HG02885 (cell line): ENCODE results near the gene FAM90A1.
"Not testable (repeated sequence)": the region's sequence is repeated elsewhere in the genome, so short reads cannot be mapped to it uniquely, and the experiment has no call there.

Experiments used
- ATAC-seq: cut with Tn5 transposase; IDR thresholded peaks from one replicate; pipeline ENCODE4 v1.9.1; 2021; ENCODE audit warnings: mild to moderate bottlenecking; ENCODE audit not compliant: unreplicated experiment, poor library complexity

FAM90A1 gene, protein sequence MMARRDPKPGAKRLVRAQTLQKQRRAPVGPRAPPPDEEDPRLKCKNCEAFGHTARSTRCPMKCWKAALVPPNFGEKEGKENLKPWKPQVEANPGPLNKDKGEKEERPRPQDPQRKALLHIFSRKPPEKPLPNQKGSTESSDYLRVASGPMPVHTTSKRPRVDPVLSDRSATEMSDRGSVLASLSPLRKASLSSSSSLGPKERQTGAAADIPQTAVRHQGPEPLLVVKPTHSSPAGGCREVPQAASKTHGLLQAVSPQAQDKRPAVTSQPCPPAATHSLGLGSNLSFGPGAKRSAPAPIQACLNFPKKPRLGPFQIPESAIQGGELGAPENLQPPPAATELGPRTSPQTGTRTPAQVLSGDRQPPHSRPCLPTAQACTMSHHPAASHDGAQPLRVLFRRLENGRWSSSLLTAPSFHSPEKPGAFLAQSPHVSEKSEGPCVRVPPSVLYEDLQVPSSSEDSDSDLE

DNA sequence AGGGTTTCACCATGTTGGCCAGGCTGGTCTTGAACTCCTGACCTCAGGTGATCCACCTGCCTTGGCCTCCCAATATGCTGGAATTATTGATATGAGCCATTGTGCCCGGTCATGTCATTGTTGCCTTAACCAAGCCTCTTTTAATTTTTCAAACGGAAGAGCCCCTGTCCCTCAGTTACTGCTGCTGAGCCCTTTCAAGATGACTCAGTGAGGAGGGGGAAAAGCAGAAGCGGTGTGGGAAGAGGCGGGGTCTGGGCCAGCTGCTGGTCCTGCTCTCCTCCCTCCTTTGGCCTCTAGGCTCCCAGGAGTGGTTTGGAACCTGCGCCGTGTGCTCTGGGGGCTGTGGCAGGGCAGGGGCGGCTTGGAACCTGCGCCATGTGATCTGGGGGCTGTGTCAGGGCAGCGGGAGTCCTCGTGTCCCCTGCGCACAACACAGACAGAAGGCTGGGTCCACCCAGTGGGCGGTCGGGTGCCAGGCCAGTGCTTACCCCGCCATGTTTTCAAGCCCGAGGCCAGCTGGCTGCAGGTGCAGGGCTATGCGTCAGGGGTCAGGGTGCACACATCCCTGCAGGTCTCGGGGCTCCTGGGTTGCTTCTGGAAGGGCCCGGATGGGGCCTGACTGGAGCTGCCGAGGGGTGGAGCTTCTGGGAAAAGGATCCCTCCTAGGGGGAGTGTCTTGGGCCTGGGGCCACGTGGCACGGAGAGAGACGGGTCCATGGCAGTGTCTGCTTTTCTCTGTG lies at the start of gene FAM90A1:
Gene FAM90A1, minus strand, starts transcription at position 627 of the 740 bp plus-strand sequence. CDS start 2,786 bp downstream, outside the sequence.
- ATAC-seq, result not testable (repeated sequence)

DNA sequence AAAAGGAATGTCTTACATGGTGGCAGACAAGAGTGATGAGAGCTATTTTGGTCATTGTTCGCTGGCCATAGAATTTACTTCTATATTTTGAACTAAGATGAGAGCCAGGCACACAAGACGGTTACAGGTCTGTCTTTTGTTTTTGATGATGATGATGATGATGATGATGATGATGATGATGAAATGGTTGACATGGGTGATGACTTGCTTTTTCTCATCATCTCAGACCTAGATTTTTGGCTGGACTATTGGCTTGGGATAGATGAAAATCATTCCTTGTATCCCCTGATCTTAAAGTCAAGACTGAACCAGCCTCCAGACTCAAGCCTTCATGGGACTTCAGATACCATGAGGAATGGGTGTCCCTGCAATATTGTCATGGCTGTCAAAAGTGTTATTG lies 49.0 kb upstream of the FAM90A1 start:
- not testable (repeated sequence) for ATAC-seq

DNA sequence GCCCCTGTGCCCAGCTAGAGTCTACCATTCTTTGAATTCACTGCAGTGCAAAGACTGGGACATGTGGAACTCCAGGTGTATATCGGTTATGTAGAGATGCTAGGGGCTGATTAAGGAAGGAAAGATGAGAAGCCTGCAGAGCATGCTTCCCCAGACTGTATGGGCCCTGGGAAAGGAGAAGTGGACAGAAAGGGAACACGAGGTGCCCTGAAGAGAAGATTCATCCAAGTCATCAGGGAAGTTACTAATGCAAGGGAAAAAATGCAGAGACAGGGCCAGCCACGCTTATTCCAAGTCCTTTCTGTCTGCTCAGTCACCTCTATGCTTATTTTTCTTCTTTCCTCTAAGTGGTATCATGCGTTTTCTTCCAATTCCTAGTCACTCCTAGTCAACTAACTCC lies 39.3 kb upstream of the FAM90A1 start:
- ATAC-seq, result not testable (repeated sequence)

DNA sequence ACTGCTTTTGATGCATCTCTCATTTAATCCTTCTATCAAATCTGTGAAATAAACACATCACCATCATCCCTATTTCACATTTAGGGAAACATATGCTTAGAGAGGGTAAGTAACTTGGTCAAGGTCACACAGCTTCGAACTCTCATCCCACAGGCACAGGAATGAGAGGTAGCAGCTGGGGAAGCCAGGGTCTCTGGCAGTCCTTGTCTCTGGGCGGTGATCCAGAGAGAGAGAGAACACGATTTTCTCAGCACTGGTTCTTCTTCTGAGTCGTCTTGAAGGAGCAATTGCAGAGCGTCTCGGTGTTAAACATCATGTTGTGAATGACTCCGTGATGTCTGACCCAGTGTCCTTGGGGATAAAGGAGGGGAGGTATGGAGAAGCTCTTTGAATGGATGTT lies 36.8 kb upstream of the FAM90A1 start:
- not testable (repeated sequence) for ATAC-seq

DNA sequence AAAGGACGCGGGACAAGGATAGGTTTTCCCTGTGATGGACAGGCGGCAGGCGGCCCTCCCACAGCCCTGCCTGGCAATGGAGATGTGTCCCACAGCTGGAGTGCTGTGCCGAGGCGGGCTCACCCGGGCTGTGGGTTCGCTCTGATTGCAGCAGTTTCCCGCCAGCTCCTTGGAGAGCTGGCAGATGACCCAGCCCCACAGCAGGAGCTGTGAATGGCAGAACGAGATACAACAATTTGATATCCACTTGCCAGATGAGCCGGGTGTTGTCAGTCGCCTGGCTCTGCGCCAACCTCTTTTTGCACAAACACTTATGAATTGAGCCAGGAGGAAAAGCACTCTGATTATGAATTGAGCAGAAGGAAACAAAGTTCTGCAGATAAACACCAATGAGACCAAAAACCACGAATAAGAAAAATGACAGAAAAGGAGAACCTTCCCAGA lies 33.7 kb upstream of the FAM90A1 start:
- ATAC-seq, result not testable (repeated sequence)

DNA sequence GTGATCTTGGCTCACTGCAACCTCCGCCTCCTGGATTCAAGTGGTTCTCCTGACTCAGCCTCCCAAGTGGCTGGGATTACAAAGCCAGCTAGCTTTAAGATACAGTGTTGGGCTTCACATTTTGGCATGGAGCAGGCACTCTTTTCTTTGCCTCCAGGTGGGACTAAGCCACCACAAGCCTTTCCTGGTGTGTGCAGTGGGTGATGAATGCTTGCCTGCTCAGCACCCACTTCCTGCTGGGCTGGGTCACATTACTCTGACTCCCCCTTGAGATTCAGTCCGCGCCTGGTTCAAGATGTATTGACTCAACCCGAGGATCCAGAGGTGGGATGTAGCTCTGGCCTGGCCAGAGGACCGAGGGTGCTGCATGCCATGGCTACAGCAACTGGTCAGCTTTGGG lies 28.9 kb upstream of the FAM90A1 start:
- ATAC-seq, result not testable (repeated sequence)

DNA sequence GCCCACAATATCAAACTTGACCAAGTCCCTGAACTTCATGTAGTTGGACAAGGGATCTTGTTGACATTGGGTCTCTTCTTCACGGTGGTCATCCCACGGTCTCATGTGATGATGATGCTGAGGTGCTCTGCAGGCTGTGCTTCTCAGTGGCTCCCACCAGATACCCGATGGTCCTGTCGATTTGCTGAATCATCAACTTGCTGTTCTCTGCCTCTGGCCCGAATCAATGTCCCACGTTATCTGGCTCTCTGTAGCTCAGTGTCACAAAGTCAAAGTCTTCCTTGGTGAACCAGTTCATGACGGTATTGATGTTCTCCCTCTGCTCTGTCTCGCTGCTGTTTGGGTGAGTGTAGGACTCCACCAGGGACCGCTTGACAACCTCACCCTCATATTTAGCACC lies 27.3 kb upstream of the FAM90A1 start:
- not testable (repeated sequence) for ATAC-seq

DNA sequence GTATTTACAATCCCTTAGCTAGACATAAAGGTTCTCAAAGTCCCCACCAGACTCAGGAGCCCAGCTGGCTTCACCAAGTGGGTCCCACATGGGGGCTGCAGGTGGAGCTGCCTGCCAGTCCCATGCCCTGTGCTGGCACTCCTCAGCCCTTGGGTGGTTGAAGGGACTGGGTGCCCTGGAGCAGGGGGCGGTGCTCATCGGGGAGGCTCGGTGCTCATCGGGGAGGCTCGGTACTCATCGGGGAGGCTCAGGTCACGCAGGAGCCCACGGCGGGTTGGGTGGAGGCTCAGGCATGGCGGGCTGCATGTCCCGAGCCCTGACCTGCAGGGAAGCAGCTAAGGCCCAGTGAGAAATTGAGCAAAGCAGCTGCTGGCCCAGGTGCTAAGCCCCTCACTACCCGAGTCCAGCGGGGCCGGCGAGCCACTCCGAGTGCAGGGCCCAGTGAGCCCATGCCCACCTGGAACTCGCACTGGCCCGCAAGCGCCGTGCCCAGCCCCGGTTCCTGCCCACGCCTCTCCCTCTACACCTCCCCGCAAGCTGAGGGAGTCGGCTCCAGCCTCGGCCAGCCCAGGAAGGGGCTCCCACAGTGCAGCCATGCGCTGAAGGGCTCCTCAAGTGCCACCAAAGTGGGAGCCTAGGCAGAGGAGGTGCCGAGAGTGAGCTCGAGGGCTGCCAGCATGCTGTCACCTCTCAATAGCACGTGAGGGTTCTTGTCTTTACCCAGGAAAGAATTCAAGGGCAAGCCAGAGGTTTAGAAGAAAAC lies 24.8 kb upstream of the FAM90A1 start:
- not testable (repeated sequence) for ATAC-seq

DNA sequence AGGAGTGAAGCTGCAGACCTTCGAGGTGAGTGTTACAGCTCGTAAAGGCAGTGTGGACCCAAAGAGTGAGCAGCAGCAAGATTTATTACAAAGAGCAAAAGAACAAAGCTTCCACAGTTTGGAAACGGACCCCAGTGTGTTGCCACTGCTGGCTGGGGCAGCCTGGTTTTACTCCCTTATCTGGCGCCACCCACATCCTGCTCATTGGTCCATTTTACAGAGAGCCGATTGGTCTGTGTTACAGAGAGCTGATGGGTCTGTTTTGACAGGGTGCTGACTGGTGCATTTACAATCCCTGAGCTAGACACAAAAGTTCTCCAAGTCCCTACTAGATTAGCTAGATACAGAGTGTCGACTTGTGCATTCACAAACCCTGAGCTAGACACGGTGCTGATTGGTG lies 24.2 kb upstream of the FAM90A1 start:
- ATAC-seq, result not testable (repeated sequence)

DNA sequence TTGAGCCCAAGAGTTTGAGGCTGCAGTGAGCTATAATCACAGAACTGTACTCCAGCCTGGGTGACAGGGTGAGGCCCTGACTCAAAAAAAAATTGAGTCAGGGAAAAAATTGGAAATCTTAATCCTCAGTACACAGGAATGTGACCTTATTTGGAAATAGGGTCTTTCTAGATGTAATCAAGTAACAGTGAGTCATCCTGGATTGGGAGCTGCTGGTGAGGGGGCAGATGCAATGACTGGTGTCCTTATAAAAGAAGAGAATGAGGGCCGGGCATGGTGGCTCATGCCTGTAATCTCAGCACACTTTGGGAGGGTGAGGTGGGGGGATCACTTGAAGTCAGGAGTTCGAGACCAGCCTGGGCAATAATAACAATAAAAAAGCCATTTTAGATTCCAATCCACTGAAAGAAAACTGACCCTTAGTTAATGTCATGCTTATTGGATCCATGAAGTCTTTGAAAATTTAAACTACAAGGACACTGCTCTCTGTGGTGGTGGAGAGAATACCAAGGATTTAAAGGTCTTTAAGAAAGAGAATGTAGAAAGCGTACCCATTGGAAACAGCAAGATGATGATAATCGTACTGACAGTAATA lies 19.6 kb upstream of the FAM90A1 start:
- not testable (repeated sequence) for ATAC-seq

DNA sequence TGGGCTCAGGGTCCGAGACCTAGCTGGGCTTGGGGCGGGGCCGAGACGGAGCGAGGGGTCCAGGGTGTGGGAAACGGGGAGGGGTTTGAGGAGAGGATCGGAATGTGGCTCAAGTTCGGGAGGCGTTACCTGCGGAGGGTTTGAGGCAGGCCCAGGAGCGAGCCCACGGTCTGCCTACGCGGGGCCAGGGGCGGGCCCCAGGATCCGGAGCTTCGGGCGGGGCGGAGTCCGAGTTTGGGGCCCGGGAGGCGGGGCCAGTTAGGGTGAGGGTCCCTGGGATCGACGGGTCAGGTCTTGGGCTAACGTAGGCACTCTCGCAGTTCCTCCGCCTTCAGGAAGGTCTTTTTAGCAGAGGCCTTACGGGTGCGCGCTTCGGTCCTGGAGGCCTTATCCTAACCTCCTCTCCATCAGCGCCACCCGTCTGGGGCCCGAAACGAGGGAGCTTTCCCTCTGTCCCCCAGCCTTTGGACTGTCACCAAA lies 16.3 kb upstream of the FAM90A1 start:
- ATAC-seq, result peak; percentile 37

DNA sequence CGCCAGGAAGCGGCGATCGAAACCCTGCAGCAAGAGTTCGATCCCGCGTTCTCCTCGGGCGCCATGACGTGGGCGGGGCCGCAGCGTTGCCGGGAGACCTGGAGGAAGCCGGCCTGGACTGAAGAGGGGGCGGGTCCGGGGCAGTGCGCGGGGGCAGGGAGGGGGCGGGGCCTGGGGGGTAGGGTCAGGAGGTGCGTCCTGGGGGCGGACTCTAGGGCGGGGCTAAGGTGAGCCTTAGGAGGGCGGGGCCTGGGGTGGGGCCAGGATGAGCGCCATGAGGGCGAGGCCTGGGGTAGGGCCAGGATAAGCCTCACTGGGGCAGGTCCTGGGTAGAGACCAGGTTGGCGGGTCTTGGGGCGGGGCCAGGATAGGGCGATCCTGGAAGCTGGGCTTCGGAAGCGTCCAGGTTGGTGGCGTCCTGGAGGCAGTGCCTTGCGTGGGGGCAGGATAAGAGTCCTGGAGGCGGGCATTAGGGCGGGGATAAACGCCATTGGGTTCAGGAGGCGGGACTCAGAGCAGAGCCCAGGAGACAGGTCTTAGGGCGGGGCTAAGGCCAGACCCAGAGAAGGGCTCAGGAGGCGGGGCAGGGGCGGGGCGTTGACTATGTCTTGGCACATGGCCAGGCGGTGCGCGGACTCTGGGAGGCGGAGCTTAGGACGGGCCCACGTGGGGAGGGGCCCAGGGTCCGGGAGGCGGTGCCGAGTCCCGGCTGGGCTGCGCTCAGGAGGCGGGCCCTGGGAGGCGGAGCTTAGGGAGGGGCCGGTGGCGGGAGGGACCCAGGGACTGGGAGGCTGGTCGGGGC lies 15.7 kb upstream of the FAM90A1 start:
- ATAC-seq, result peak; percentile 85

DNA sequence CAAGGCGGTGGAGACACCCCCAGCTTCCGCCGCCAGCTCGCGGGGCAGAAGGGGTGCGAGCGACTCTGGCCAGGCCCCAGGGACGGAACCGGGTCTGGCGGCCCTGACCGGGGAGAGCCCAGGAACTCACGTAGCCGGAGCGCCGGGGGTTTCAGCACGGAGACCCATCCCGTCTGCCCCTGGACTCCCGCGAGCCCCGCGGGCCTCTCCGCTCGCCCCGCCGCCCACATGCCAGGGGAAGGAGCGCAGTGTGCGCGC lies 15.1 kb upstream of the FAM90A1 start:
- ATAC-seq, result not testable (repeated sequence)

DNA sequence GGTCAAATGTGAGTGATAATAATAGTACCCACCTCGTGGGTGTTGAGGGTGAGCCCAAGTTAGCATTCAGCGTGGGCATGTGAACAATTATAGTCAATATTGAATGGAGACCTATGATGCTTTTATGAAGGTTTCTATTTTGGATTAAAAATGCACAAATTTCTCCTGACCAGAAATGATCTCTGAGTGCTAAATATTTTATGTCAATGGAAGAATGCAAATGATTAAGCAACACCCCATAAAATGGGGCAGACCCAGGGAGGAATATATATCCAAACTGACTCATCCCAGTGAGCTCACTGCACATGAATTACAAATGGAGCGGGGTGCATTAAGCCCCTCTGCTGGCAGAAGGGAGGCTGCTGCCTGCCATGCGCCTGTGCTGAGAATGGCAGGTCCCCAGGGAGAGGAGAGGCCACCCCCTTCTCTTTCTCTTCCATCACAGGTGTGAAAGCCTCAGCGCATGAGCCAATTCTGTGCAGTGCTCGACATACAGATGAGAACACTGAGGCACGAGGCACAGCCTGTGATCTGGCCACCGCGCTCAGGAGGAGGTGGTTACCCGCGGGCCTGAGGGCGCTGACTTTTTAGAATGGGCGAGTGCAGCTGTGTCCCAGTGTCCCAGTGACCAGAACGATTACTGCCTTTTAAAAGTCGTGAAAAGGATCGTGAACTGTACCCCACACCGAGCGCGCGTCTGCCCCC lies 14.7 kb upstream of the FAM90A1 start:
- ATAC-seq, result not testable (repeated sequence)

DNA sequence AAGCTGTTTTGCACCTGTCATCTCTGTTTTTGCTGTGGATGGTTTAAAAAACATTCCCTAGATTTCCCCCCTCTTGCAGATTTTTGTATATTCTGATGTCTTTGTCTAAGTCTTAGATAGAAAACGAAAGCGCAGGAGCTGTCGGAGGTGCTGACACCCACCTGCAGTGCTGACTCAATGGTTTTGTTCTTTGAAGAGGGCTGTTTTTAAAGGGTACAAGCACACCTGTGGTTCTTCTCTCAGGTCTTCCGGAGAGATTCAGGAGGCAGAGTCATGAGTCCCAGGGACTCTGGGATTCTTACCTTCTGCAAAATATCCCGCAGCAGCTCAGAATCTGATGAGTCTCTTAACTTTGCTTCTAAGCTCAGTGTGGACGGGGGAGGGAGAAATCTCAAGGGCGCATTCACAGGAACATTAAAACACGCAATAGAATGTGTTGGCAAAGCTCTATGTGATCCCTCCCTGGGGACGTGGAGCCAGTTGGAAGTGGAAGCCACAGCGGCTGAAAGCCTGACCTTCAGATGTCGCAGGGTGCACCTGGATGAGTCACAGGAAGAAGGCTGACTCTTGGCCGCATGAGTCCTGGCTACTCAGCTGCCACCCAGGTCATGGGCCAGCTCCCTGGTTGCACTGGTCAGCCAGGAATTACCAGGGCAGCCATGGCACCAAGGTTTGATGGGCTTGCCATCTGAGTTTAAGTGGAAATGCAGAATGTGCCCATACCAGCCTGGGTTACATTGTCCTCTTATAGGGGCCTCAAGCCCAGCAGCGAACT lies 13.1 kb upstream of the FAM90A1 start:
- ATAC-seq, result not testable (repeated sequence)

DNA sequence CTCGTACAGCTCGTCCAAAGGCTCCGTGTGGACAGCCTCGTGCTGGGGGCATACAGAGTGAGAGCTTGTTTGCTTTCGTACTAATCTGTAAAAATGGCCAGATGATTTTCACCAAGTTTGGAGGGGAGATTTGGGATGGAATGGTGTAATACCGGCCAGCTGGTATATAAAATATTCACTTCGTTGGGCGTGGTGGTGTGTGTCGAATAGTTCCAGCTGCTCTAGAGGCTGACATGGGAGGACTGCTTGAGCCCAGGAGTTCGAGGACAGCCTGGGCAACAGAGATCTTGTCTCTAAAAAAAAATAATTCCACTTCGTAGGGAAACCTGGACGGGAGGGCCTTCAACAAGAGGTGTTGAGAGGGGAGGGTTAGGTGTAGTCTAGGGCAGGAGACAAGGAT lies 9.6 kb upstream of the FAM90A1 start:
- ATAC-seq, result not testable (repeated sequence)

DNA sequence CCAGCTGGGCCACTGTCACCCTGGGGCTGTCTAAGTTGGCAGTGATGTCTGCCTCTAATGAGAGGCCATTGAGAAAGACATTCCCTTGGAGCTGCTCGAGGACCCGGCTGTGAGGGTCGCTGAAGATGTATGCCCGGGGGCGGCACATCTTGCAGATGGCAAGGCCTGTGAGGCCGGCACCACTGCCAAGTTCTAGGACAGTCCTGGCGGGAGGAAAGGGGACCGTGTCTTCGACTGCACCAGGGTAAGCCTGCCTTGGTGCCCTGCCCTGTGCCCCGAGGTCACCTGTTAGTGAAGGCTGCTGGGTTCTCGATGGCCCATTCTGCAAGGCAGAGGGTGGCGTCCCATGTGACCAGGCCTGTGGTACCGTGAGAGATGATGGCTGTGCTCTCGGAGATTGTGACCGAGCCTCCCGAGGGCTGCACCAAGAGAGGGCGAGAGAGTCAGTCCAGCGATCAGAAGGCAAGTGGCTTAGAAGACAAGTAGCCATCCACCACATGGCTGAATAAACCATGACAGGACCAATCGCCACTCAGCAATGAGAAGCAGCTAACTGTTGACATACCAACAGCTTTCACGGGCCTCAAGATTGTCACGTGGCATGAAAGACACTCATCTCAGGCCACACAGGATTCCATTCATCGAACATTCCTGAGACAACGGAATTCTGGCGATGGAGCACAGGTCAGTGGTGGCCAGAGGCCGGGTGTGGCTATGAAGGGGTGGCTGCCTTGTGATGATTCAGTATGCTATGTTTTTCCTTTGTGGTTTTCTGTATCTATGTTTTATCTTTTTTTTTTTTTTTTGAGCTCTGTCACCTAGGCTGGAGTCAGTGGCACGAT lies 8.1 kb upstream of the FAM90A1 start:
- not testable (repeated sequence) for ATAC-seq
